HG03045 (cell line): ENCODE results near the gene REM2.
A peak's percentile ranks its signal among the peaks of the same experiment; 100 is the strongest.
"Not testable (repeated sequence)": the region's sequence is repeated elsewhere in the genome, so short reads cannot be mapped to it uniquely, and the experiment has no call there.

Experiments
- ATAC-seq: cut with Tn5 transposase; IDR thresholded peaks from one replicate; pipeline ENCODE4 v1.9.1; 2021; ENCODE audit warnings: mild to moderate bottlenecking, moderate library complexity; ENCODE audit not compliant: unreplicated experiment

REM2 gene

DNA sequence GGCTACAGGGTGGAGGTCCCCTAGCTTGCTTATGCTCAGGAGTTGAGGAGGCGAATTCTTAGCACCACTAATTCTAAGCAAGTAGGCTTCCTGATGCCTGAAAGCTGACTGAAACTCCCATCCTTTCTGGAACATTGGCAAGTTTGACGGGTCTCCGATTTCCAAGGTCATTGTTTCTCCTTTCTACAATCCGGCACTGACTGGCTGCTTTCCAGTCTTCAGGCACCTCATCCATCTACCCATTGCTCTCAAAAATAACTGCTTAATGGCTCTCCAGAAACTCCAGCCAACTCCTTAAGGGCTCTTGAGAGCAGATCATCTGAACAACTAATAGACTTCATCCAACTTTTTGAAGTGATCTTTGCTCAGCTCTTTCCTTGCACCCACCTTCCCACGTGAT lies 13.3 kb downstream of the REM2 start:
- no peak for ATAC-seq

DNA sequence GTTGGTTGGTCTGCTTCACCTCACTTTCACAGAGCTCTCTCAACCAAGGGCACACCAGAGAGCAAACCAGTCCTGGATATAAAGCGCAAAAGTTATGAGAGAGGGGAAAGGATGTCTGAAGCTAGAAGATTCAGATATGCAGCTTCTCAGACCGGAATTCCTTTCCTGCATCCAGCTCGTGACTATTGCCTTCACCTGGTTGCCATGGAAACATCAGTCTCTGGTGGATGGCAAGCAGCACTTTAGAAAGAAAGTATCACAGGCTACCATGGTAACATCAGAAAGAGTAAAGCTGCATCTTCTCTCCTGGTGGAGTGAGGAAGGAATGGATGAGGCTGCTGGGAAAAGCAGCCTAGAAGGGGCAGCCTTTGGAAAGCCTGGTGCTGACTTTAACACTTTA lies 13.7 kb downstream of the REM2 start:
- ATAC-seq: no peak

DNA sequence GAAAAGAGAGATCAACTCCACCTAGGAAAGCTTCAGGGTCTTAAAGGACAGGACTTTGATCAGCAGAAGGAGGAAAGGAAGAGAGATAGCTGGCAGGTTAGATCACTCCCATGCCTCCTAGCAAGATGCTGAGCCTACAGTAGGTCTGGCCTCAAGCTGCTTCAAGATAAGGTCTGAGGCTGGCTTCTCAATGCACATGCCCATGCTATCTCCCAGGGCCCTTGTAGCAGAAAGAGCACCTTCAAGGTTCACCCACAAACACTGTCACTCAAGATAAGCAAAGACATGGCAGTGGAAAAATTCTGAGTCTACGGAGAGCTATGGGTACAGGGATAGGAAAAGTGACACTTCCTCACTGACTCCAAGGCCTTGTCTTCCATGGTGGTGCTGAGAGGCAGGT lies 14.3 kb downstream of the REM2 start:
- no peak for ATAC-seq

DNA sequence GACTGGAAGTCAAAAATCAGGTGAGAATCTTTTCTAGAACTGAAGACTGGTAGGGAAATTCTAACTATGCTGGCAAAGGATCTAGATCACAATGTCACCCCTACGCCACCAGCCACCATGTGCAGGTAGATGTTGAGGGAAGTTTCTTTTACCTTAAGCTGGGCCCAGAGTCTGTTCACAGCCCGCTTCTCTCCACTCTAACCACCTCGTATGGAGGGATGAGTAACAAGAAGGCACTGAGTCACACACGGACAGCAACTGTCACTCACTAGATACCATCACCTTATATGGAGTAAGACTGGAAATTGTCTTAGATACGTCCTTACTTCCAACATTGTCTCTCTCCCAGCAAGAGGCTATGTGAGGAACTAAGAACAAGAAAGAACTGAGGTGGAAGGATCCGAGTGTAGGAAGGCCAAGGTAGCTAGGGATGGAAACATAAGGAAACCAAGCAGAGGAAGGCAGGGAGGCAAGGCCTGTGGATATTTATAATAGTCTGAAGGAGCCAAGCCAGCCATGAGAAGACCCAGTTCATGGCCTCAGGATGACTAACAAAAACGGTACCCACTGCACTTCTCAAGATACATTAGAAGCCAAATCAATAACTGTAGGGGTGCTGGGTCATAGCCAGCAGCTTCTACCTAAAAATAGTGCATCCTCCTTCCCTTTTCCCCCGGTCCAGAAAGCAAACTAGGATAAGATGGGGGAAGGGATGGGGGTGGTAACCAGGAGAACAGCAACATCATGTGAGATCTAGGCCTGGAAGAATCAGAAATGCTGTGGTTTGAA lies 15.5 kb downstream of the REM2 start:
- no peak for ATAC-seq

DNA sequence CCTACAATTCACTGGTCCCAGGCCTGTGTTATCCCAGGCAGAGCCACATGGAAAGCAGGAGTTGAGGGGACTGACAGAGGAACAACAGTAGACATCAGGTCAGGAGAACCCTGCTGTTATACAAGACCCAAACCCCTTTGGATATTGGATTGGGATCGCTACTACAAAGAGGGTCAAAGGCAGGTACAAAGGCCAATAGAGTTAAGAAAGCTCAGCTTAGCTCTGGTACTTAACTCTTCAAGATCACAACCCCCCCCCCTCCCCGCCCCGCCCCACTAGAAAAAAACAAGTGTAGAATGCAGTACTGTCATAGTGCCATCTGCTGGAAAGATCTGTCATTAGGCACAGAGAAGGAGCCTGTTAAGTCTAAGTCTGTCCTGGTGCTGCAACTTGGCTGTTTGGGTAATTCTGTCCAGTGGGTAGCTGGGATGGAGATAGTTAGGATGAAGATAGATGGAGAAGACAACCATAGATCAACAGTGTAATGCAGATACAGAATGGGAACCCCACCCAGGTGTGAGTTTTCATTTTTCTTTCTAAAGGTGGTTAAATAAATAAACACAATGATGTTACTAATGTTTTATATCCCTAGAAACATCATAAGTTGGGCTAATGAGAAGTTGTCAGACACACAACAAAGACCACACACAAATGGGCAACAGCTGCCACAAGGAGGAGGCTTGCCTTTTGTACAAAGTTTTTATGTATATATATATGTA lies 17.2 kb downstream of the REM2 start:
- ATAC-seq: no peak

DNA sequence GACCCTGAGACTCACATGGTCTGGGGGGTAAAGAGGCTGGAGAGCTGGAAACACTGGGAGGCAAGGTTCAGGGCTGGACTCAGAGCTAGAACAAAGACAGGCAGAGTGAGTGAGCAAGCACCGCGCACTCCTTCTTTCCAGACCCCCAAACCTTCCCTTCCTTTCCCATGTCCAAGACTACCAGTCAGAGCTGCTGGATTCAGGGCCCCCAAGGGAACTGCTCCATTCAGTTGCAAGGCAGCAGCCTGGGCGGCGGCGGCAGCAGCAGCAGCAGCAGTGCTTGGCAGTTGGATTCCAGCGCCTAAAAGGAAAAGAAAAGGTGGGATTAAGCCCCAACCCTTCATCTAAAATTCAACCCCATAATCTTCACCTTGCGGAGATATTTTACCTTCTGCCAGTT lies 18.8 kb downstream of the REM2 start:
- ATAC-seq: no peak

DNA sequence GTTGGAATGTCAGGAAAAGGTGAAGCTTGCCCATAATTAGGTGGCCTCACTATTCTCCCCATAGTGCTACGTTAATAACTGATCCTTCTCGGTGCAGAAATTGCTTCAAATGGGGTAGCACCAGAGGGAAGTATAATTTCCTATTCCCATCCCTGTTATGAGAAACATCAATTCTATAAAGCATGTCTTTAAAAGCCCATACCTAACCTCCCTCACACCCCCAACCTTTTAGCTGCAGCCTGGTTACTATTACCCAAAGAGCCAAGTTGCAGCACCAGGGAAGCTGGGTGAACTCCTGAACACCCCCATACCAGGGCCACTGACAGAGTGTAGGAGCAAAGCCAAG lies 20.7 kb downstream of the REM2 start:
- no peak for ATAC-seq

DNA sequence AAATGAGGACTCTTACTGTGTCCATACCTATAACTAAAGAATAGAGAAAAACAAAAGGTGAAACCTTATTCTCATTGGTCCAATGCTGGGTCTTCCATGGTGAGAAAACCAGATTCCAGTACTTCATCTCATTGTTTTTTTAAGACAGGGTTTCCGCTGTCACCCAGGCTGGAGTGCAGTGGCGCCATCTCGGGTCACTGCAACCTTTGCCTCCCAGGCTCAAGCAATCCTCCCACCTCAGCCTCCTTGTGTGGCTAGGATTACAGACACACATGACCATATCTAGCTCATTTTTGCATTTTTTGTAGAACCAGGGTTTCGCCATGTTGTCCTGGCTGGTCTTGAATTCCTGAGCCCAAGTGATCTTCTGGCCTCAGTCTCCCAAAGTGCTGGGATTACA lies 22.6 kb downstream of the REM2 start:
- no peak for ATAC-seq

DNA sequence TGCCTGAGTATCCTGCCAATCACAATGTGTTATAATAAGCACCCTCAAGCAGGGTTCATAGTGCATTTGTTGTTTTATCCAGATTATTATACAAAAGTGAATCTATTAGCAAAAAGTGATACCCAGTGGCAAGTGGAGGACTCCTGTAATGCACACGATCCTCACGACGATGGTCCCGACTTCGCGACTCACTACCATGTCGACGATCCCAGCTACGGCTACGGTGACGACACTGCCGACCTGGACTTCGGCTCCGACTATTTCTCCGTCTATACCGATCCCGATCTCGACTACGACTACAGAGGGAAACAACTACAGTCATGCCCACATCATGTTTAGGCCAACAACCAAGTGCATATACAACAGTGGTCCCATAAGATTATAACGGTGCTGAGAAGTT lies 23.1 kb downstream of the REM2 start:
- ATAC-seq: no peak

DNA sequence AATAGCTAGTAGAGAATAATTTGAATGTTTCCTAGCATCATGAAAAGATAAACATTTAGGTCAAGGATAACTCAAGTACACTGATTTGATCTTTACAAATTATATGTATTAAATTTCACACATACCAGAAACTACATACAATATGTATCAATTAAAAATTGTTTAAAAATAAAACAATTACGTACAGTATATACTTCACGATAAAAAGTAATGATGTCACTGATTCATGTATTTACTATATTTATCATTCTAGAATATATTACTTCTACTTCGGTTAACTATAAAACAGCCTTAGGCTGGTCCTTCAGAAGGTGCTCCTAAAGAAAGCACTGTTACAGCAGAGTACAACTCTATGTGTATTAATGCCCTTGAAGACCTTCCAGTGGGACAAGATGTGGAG lies 24.4 kb downstream of the REM2 start:
- ATAC-seq: no peak

DNA sequence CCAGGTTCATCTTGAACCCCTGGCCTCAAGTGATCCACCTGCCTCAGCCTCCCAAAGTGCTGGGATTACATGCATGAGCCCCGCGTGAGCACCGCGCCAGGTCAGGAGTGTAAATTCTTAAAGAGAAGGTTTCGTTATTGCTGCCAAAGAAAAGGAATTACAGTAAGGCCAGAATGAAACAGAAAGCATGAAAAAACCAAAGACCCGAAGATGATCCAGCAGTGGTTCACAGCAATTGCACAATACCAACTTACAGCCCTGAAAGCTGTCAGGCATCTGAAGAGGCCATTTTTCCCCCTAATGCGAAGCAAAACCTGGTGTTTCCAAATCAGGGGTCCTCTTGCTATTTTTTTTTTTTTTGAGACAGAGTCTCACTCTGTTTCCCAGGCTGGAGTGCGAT lies 25.6 kb downstream of the REM2 start:
- ATAC-seq: no peak

DNA sequence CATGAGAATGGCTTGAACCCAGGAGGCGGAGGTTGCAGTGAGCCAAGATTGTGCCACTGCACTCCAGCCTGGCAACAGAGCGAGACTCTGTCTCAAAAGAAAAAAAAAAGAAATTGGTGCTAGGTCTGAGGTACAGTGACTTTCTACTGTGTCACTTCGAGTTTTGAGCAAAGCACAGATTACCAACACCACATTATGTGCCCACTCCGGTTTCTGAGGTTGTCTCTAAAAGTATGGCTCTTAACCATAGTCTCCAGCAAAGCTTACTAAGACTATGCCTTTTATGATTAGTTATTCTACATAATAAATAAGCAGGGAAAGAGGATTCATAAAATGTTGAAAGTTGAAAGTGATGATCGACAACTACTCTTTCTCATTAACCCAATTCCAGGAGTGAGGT lies 27.9 kb downstream of the REM2 start:
- ATAC-seq: no peak

DNA sequence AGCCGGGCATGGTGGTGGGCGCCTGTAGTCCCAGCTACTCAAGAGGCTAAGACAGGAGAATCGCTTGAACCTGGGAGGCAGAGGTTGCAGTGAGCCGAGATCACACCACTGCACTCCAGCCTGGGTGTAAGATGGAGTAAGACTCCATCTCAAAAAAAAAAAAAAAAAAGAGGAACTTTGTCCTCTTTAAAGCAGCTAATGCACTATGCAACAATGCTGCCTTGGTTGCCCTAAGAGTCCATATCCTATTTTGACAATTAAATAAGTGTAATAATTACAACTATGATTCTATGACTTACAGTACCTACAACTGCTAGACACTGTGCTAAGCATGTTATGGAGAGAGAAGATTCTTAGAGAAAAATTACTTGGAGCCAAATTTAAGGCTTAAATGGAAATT lies 31.8 kb downstream of the REM2 start:
- ATAC-seq: not testable (repeated sequence)

DNA sequence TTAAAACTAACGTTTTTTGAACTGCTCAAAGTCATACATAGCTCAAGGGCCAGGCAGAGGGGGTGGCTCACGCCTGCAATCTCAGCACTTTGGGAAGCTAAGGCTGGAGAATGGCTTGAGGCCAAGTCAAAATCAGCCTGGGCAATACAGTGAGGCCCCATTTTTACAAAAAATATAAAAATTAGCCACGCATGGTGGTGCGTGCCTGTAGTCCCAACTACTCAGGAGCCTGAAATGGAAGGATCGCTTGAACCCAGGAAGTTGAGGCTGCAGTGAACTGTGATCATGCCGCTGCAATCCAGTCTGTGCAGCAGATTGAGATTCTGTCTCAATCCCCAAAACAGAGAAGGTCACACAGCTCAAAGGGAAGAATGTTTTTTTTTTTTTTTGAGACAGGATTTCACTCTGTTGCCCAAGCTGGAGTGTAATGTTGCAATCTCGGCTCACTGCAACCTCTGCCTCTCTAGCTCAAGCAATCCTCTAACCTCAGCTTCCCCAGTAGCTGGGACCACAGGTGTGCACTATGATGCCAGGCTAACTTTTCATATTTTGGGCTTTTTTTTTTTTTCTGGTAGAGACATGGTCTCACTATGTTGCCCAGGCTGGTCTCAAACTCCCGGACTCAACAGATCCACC lies 33.0 kb downstream of the REM2 start:
- no peak for ATAC-seq

DNA sequence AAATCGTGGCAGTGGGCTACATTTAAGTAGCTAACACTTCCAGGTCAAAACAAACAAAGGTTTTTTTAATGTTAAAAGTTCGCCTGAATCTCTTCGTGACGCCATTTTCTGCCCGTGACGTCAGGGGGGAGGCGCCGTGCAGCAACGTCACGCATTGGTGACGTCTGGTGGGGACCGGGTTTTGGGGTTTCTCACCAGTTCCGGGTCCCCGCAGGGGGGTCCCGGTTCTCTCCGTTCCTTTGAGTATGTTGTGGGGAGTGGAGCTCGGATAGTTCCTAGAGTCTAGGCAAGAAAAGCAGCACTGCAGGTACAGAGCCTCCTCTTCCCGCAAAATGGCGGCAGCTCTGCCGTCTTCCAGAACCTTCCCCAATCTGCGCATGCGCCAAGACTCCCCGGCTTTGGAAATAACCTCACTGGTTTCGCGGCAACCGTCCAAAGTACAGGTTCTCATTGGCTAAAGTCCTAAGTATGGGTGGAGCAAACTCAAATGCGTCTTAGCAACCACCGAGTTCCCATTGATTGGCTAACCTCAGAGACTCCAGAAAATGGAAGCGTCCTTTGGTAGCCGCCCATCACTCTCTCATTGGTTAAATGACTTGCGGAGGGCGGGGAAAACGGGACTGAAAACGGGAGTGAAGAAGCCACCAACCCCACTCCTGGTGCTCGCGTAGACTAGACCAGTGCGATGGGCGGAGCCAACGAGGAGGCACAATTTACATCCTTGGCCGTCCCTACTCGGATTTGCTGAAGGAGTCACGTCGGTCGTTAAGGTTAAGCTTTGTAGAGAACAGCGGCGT lies 36.0 kb downstream of the REM2 start, which contains the start of gene RBM23:
RBM23 (minus strand) TSS at position 346 of the 797 bp plus-strand sequence.
- peak; percentile 91 for ATAC-seq

DNA sequence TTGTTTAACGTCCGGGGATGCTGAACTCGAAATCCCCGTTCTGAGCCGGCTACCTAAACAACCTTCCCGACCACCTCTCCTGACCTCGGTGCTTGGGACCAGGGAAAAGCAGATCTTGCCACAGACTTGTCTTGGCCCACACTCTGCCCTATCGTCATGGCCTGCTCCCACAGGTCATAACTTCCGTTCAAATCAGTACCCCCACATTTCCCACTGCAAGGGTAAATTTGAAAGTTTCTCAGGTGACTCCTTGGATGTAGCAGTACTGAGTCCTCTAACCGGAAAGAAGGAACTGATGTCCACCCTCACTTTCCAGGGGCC lies 36.5 kb downstream of the REM2 start:
- peak; percentile 1 for ATAC-seq

DNA sequence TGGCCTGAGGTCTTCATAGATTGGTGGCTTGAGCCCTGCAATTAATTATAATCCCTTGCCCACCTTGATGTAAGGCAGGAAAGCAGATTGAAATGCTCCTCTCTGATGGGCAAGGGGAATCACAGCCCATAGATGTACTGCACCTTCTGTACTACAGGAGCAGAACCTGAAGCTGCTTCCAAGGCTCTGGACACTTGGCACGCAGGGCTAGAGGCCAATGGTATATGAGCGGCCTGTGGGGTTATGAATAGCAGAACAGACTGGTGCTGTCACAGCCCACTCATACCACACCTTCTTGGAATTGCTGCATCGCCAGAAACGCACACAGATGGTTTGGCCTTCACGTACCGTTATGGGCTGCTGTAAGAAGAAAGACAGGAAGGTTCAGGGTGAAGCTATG lies 37.7 kb downstream of the REM2 start:
- no peak for ATAC-seq

DNA sequence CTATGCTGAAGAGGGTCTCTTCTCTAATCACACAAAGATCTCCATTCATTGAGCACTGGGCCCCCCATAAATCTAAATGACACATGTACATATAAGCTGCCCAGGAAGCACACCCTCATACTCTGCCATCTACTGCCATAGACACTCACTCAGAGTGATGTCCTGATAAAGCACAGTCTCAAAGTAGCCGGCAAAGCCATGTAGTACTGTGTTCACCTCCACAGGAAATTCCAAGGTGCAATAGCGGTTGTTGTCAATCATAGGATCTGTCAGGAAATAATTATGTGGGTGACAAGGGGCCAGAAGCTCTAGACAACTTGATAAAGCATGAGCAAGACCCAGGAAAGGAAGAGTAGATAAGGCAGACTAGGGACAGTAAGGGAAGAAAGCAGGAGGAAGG lies 39.3 kb downstream of the REM2 start:
- ATAC-seq: no peak

DNA sequence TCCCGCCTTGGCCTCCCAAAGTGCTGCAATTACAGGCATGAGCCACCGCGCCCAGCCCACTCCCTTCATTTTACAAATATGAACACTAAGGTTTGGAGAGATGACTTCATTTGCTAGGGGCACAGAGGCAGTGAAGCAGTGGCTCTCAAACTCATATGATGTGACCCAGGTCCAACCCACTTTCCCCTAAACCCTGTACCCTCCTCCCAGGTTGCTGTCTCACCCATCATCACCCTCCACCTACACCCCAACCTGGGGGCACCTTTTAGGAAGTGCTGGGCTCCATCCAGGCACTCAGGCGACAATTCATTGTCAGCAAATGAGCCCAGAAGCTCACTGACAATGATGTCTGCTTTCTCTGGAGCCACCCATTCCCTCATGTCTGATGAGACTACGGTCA lies 40.7 kb downstream of the REM2 start:
- ATAC-seq: no peak

DNA sequence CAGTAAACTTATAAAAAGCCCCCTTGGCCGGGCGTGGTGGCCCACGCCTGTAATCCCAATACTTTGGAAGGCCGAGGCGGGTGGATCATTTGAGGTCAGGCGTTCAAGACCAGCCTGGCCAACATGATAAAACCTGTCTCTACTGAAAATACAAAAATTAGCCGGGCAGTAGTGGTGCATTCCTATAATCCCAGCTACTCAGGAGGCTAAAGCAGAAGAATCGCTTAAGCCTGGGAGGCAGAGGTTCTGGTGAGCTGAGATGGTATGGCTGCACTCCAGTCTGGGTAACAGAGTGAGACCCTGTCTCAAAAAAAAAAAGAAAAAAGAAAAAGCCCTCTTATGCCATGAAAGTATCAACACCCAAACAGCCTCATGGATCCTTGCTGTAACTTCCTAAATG lies 42.5 kb downstream of the REM2 start:
- no peak for ATAC-seq

DNA sequence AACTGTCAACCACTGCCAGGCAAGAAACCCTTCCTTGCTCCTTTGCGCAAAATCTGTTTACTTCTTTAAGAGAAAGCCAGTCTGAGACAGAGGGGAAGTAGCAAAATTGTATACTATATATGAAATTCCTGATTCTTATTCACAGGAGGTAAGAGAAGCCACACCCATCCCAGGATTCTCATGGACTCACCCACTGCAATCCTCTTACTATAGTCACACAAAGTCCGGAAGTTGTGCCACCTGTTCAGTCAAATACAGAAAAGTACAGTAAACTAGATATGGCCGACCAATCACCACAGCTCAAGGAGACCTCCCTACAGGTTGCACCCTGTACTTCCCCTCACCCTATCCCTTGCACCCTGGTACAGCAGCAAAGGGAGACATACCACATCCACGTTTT lies 43.3 kb downstream of the REM2 start:
- no peak for ATAC-seq
